Measurements from ENCODE around the gene ARL13B. TPM values are rescaled to one million over a fixed set of nuclear protein-coding genes. Genes with fewer than 3 reads are reported as not detected.

ARL13B gene
- polyA plus RNA-seq, 1 donor, result 21.4 TPM

GRCh38 chr3:94101860-94102259 is 121.9 kb downstream of the ARL13B start:
- no peak for DNase-seq

Other genes starting within 250 kb of the ARL13B start
- gene PROS1, start 6.3 kb upstream of the ARL13B start, polyA plus RNA-seq (ENCODE audit: insufficient read length), result 45.9 TPM
- 0.32 TPM for gene STX19, start 48.4 kb downstream of the ARL13B start, polyA plus RNA-seq (ENCODE audit: insufficient read length)
- gene DHFR2, start 82.8 kb downstream of the ARL13B start, polyA plus RNA-seq (ENCODE audit: insufficient read length), result 11.2 TPM
- 14.6 TPM for gene NSUN3, start 82.9 kb downstream of the ARL13B start, polyA plus RNA-seq (ENCODE audit: insufficient read length)

Measured in left kidney (tissue), 2 donors.